ENCODE results near the gene FPR2. TPM values are rescaled to one million over a fixed set of nuclear protein-coding genes. Genes with fewer than 3 reads are reported as not detected.
A peak's percentile ranks its signal among the peaks of the same experiment; 100 is the strongest.

FPR2 gene
- polyA plus RNA-seq, 1 donor from 2014 or later = not detected

DNA sequence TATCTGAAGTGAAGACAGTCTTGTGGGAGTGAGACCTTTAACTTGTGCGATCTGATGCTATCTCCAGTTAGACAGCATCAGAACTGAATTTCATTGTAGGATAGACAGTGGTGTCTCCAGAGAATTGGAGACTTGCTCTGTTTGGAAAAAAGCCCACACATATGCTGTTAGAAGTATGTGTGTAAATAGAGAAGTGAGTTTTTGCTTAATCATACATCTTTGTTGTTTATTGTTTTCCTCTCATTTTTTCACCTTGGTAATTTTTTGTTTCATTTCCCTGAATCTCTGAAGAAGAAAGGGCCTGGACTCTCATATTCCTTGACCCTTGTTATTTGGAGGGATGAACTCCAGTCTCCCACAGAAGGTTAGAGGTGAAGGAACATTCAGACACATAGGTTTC, 55.7 kb downstream of the FPR2 start:
- H3K4me3 Mint-ChIP-seq = peak overlapping the region in 1 of 4 donors; percentile 53
- H3K27ac Mint-ChIP-seq = no peak overlapping the region
- H3K36me3 Mint-ChIP-seq = no peaks in the 10 kb centered on the region
- H3K4me1 Mint-ChIP-seq = no peaks in the 10 kb centered on the region
- H3K9me3 Mint-ChIP-seq = peaks cover 2 to 20% (median 12%) of the 10 kb centered on the region in 3 donors
- H3K27me3 Mint-ChIP-seq = peaks cover 2% of the 10 kb centered on the region

DNA sequence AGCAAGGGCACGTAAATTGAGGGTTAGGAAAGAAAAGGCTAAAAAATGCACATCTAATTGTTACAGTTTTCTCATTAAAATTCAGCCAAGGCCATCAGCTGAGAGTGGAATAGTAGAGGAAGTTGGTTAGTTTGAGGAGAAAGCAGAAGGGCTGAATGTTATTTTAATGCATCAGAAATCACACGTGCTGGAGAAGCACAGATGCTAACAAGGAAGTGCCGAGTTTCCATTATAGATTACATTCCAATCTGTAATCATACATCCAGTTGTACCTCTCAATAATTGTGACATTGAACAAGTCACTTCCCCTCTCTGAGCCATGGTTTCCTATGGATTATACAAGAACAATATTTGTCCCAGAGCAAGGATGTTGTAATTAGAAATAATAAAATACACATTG, 59.0 kb downstream of the FPR2 start:
- Mint-ChIP-seq H3K4me1 (no peaks in the 10 kb centered on the region), H3K27me3 (no peaks in the 10 kb centered on the region), H3K4me3 (no peak overlapping the region), H3K36me3 (no peaks in the 10 kb centered on the region), H3K9me3 (peaks cover 17 to 30% (median 17%) of the 10 kb centered on the region in 3 donors), H3K27ac (no peak overlapping the region)

Other genes starting within 250 kb of the FPR2 start
- gene SIGLEC6, start 229.5 kb upstream of the FPR2 start, polyA plus RNA-seq = 27.6 TPM
- 4.9 TPM for gene ZNF175, start 189.9 kb upstream of the FPR2 start, polyA plus RNA-seq
- not detected for gene SIGLEC5, start 130.8 kb upstream of the FPR2 start, polyA plus RNA-seq
- gene SIGLEC14, start 114.4 kb upstream of the FPR2 start, polyA plus RNA-seq = 15.0 TPM
- 2.1 TPM for gene SPACA6, start 67.8 kb upstream of the FPR2 start, polyA plus RNA-seq
- not detected for gene HAS1, start 37.2 kb upstream of the FPR2 start, polyA plus RNA-seq
- gene FPR1, start 9.3 kb upstream of the FPR2 start, polyA plus RNA-seq = 1.5 TPM
- gene FPR3, start 34.0 kb downstream of the FPR2 start, polyA plus RNA-seq = not detected
- gene ZNF577, start 126.8 kb downstream of the FPR2 start, polyA plus RNA-seq = 4.4 TPM
- 9.8 TPM for gene ZNF649, start 143.8 kb downstream of the FPR2 start, polyA plus RNA-seq
- gene ZNF613, start 166.3 kb downstream of the FPR2 start, polyA plus RNA-seq = 4.6 TPM
- 18.9 TPM for gene ZNF350, start 225.7 kb downstream of the FPR2 start, polyA plus RNA-seq
- gene ZNF615, start 247.0 kb downstream of the FPR2 start, polyA plus RNA-seq = 8.4 TPM

All from IgD-negative memory B cell (primary cell).